Type B pancreatic cell (in vitro differentiated cells): ENCODE measurements around the gene RBM39. TPM values are rescaled to one million over a fixed set of nuclear protein-coding genes. Genes with fewer than 3 reads are reported as not detected.

ENCODE experiments used
- DNase-seq: peaks from one replicate; pipeline ENCODE4 v3.0.0; 2021; ENCODE audit warnings: mixed read lengths; ENCODE audit not compliant: unreplicated experiment; ENCODE audit errors: extremely low spot score
- H3K27ac Mint-ChIP-seq: 2 replicates; pipeline ENCODE4 v1.8.0; 2021; ENCODE audit warnings: mild to moderate bottlenecking, mixed read lengths
- H3K27me3 Mint-ChIP-seq: 2 replicates; pipeline ENCODE4 v1.8.0; 2021; ENCODE audit warnings: mixed read lengths
- H3K36me3 Mint-ChIP-seq: 2 replicates; pipeline ENCODE4 v1.8.0; 2021; ENCODE audit warnings: mixed read lengths
- H3K4me1 Mint-ChIP-seq: one replicate; pipeline ENCODE4 v1.8.0; 2021; ENCODE audit warnings: mixed read lengths; ENCODE audit not compliant: unreplicated experiment
- H3K4me3 Mint-ChIP-seq: 2 replicates; pipeline ENCODE4 v1.8.0; 2021; ENCODE audit warnings: mild to moderate bottlenecking, mixed read lengths
- H3K9me3 Mint-ChIP-seq: 2 replicates; pipeline ENCODE4 v1.8.0; 2021; ENCODE audit warnings: mixed read lengths
- CTCF ChIP-seq: fragments of 200-600 bp; sonication (generic); conservative IDR thresholded peaks from 2 replicates; pipeline ENCODE4 v1.5.0; 2021; ENCODE audit warnings: antibody characterized with exemption, mild to moderate bottlenecking
- total RNA-seq: library from RNA; stranded (reverse); gene quantifications from 2 replicates; pipeline ENCODE4 v1.2.1, GENCODE V29; 2021; ENCODE audit warnings: low replicate concordance

RBM39 gene
- total RNA-seq, 1 donor from 2014 or later, result 398 TPM

- no peak for DNase-seq
- Mint-ChIP-seq H3K27me3 (no peaks in the 10 kb centered on the region), H3K4me3 (peak overlapping the region; percentile 1), H3K27ac (peak overlapping the region; percentile 18), H3K4me1 (peaks cover 38% of the 10 kb centered on the region), H3K36me3 (peaks cover 11% of the 10 kb centered on the region), H3K9me3 (no peaks in the 10 kb centered on the region)
- TF ChIP-seq CTCF, result no peak
Observed at GRCh38 chr20:35657271-35657670, 84.8 kb downstream of the RBM39 start.

GRCh38 chr20:35654415-35654814, 87.6 kb downstream of the RBM39 start:
- H3K4me1 Mint-ChIP-seq, result peaks cover 19% of the 10 kb centered on the region
- no peak for DNase-seq
- H3K27ac Mint-ChIP-seq, result no peak overlapping the region
- TF ChIP-seq CTCF, result no peak
- no peak overlapping the region for H3K4me3 Mint-ChIP-seq
- no peaks in the 10 kb centered on the region for H3K27me3 Mint-ChIP-seq
- peaks cover 13% of the 10 kb centered on the region for H3K36me3 Mint-ChIP-seq
- no peaks in the 10 kb centered on the region for H3K9me3 Mint-ChIP-seq

- no peaks in the 10 kb centered on the region for H3K9me3 Mint-ChIP-seq
- no peak for TF ChIP-seq CTCF
- H3K27ac Mint-ChIP-seq, result no peak overlapping the region
- no peak overlapping the region for H3K4me3 Mint-ChIP-seq
- peaks cover 14% of the 10 kb centered on the region for H3K4me1 Mint-ChIP-seq
- peaks cover 13% of the 10 kb centered on the region for H3K36me3 Mint-ChIP-seq
- no peak for DNase-seq
- no peaks in the 10 kb centered on the region for H3K27me3 Mint-ChIP-seq
Observed at GRCh38 chr20:35653893-35654292, 88.2 kb downstream of the RBM39 start.

Other genes with a start within 250 kb of the RBM39 start
- not detected in 2 replicates for gene C20orf173, start 212.6 kb downstream of the RBM39 start, total RNA-seq
- 264 and 288 TPM in 2 replicates for gene ERGIC3, start 200.2 kb downstream of the RBM39 start, total RNA-seq
- gene SPAG4, start 126.4 kb downstream of the RBM39 start, total RNA-seq, result 1.6 and 2.4 TPM in 2 replicates
- 115 and 192 TPM in 2 replicates for gene CPNE1, start 77.4 kb downstream of the RBM39 start, total RNA-seq
- 122 and 153 TPM in 2 replicates for gene RBM12, start 77.4 kb downstream of the RBM39 start, total RNA-seq
- gene NFS1, start 42.9 kb downstream of the RBM39 start, total RNA-seq, result 26.7 and 29.9 TPM in 2 replicates
- 131 and 160 TPM in 2 replicates for gene ROMO1, start 42.9 kb downstream of the RBM39 start, total RNA-seq
- gene PHF20, start 29.8 kb upstream of the RBM39 start, total RNA-seq, result 33.4 and 37.6 TPM in 2 replicates
- 71.6 and 76.3 TPM in 2 replicates for gene SCAND1, start 212.2 kb upstream of the RBM39 start, total RNA-seq
- 5.7 and 7.4 TPM in 2 replicates for gene CNBD2, start 226.3 kb upstream of the RBM39 start, total RNA-seq